Hepatocyte (in vitro differentiated cells): ENCODE results near the gene FAM193A. TPM values are rescaled to one million over a fixed set of nuclear protein-coding genes. Genes with fewer than 3 reads are reported as not detected.

Source experiments
- DNase-seq: peaks from one replicate; pipeline ENCODE4 v3.0.0-alpha.2; 2016; ENCODE audit warnings: low spot score
- H2AFZ ChIP-seq: fragments of 200-600 bp; sonication (generic); 2 replicates; pipeline ENCODE4 v1.6.0; 2016; ENCODE audit warnings: antibody characterized with exemption, mild to moderate bottlenecking
- H3K27ac ChIP-seq: fragments of 200-600 bp; sonication (generic); 2 replicates; pipeline ENCODE4 v1.5.1; 2016; ENCODE audit warnings: mild to moderate bottlenecking
- H3K27me3 ChIP-seq: fragments of 200-600 bp; sonication (generic); 2 replicates; pipeline ENCODE4 v1.6.1; 2016
- H3K36me3 ChIP-seq: fragments of 200-600 bp; sonication (generic); replicated peaks from 2 replicates; pipeline ENCODE4 v1.5.1; 2016; ENCODE audit warnings: low read depth; ENCODE audit not compliant: insufficient read depth
- H3K4me1 ChIP-seq: fragments of 200-600 bp; sonication (generic); 2 replicates; pipeline ENCODE4 v1.5.1; 2016; ENCODE audit warnings: mild to moderate bottlenecking, moderate library complexity; ENCODE audit not compliant: insufficient read depth
- H3K4me2 ChIP-seq: fragments of 200-600 bp; sonication (generic); 2 replicates; pipeline ENCODE4 v1.6.0; 2016
- H3K4me3 ChIP-seq: fragments of 200-600 bp; sonication (generic); 2 replicates; pipeline ENCODE4 v1.5.1; 2016; ENCODE audit warnings: mild to moderate bottlenecking
- H3K79me2 ChIP-seq: fragments of 200-600 bp; sonication (generic); 2 replicates; pipeline ENCODE4 v1.6.0; 2017; ENCODE audit warnings: mild to moderate bottlenecking
- H3K9me2 ChIP-seq: fragments of 200-600 bp; sonication (generic); replicated peaks from 2 replicates; pipeline ENCODE4 v1.6.0; 2017; ENCODE audit warnings: mild to moderate bottlenecking; ENCODE audit not compliant: insufficient read depth
- H3K9me3 ChIP-seq: fragments of 200-600 bp; sonication (generic); 2 replicates; pipeline ENCODE4 v1.5.1; 2016; ENCODE audit warnings: low read depth, mild to moderate bottlenecking
- H4K20me1 ChIP-seq: fragments of 200-600 bp; sonication (generic); 2 replicates; pipeline ENCODE4 v1.6.0; 2016; ENCODE audit warnings: mild to moderate bottlenecking; ENCODE audit not compliant: insufficient read depth, poor library complexity, severe bottlenecking
- EZH2 ChIP-seq: fragments of 200-600 bp; sonication (generic); IDR thresholded peaks from 2 replicates; pipeline ENCODE4 v1.6.1; 2016; ENCODE audit warnings: antibody characterized with exemption, mild to moderate bottlenecking, borderline replicate concordance
- EZH2phosphoT487 ChIP-seq: fragments of 200-600 bp; sonication (generic); IDR thresholded peaks from one replicate; pipeline ENCODE4 v1.6.1; 2018; ENCODE audit warnings: antibody characterized with exemption, mild to moderate bottlenecking, low read depth, moderate library complexity; ENCODE audit not compliant: unreplicated experiment, severe bottlenecking
- WGBS: methylation state at CpG from one replicate; pipeline ENCODE4 v1.1.6; 2016; ENCODE audit warnings: low lambda C conversion rate; ENCODE audit errors: missing lambda C conversion rate; 5-methylcytosine and 5-hydroxymethylcytosine counted together
- polyA plus RNA-seq: library from polyadenylated mRNA; unstranded; fragments of >200 nt; fragmentation: Nextera tagmentation; extraction: Ambion mirVana; gene quantifications from 2 replicates; pipeline ENCODE4 v1.2.1, GENCODE V29; 2016
- total RNA-seq: library from RNA; depleted of rRNA; stranded (reverse); fragments of >200 nt; gene quantifications from 2 replicates; pipeline ENCODE4 v1.2.3, GENCODE V29; 2014
- TF ChIP-seq, protein P1 (sequence below): fragments of 200-600 bp; sonication (generic); IDR thresholded peaks from 2 replicates; pipeline ENCODE4 v1.5.1; 2016; ENCODE audit warnings: antibody characterized with exemption, mild to moderate bottlenecking; ENCODE audit not compliant: poor library complexity

Gene FAM193A
- total and polyA plus RNA-seq, 2 experiments from 2014 or later, result 11.4 to 15.8 TPM

GRCh38 chr4:2741626-2742025 lies 205.2 kb downstream of the FAM193A start:
- H3K4me2 ChIP-seq, result no peak overlapping the region
- no peaks in the 10 kb centered on the region for H3K79me2 ChIP-seq
- no peak overlapping the region for H3K4me3 ChIP-seq
- no peak for TF ChIP-seq EZH2phosphoT487
- TF ChIP-seq EZH2, result no peak
- TF ChIP-seq, protein P1, sequence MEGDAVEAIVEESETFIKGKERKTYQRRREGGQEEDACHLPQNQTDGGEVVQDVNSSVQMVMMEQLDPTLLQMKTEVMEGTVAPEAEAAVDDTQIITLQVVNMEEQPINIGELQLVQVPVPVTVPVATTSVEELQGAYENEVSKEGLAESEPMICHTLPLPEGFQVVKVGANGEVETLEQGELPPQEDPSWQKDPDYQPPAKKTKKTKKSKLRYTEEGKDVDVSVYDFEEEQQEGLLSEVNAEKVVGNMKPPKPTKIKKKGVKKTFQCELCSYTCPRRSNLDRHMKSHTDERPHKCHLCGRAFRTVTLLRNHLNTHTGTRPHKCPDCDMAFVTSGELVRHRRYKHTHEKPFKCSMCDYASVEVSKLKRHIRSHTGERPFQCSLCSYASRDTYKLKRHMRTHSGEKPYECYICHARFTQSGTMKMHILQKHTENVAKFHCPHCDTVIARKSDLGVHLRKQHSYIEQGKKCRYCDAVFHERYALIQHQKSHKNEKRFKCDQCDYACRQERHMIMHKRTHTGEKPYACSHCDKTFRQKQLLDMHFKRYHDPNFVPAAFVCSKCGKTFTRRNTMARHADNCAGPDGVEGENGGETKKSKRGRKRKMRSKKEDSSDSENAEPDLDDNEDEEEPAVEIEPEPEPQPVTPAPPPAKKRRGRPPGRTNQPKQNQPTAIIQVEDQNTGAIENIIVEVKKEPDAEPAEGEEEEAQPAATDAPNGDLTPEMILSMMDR, result no peak
- H3K4me1 ChIP-seq, result peaks cover 4% of the 10 kb centered on the region
- H4K20me1 ChIP-seq, result no peaks in the 10 kb centered on the region
- H3K36me3 ChIP-seq, result no peaks in the 10 kb centered on the region
- no peaks in the 10 kb centered on the region for H3K9me3 ChIP-seq
- H3K9me2 ChIP-seq, result no peaks in the 10 kb centered on the region
- no peaks in the 10 kb centered on the region for H3K27me3 ChIP-seq
- 90% methylated on average over 9 of the region's 9 CpGs for WGBS
- no peak for DNase-seq
- no peak overlapping the region for H2AFZ ChIP-seq
- H3K27ac ChIP-seq, result no peak overlapping the region

GRCh38 chr4:2742081-2742822 lies 205.8 kb downstream of the FAM193A start:
- TF ChIP-seq, protein P1, result no peak
- no peak for TF ChIP-seq EZH2
- TF ChIP-seq EZH2phosphoT487, result no peak
- Histone ChIP-seq H2AFZ (no peak overlapping the region), H3K4me3 (no peak overlapping the region), H3K79me2 (no peaks in the 10 kb centered on the region), H3K4me2 (no peak overlapping the region), H3K36me3 (no peaks in the 10 kb centered on the region), H4K20me1 (no peaks in the 10 kb centered on the region), H3K27me3 (no peaks in the 10 kb centered on the region), H3K27ac (no peak overlapping the region), H3K4me1 (peaks cover 5% of the 10 kb centered on the region), H3K9me3 (no peaks in the 10 kb centered on the region), H3K9me2 (no peaks in the 10 kb centered on the region)
- DNase-seq, result no peak
- WGBS, result 97% methylated on average over 20 of the region's 27 CpGs

GRCh38 chr4:2742823-2743517 lies 206.5 kb downstream of the FAM193A start:
- Histone ChIP-seq H3K4me3 (no peak overlapping the region), H3K79me2 (no peaks in the 10 kb centered on the region), H4K20me1 (no peaks in the 10 kb centered on the region), H3K27me3 (no peaks in the 10 kb centered on the region), H3K9me3 (no peaks in the 10 kb centered on the region), H3K36me3 (no peaks in the 10 kb centered on the region), H3K27ac (no peak overlapping the region), H2AFZ (no peak overlapping the region), H3K4me2 (no peak overlapping the region), H3K9me2 (no peaks in the 10 kb centered on the region), H3K4me1 (peaks cover 5% of the 10 kb centered on the region)
- TF ChIP-seq EZH2 (no peak), EZH2phosphoT487 (no peak)
- TF ChIP-seq, protein P1, result no peak
- no peak for DNase-seq
- 83% methylated on average over 6 of the region's 6 CpGs for WGBS
